Stimulated activated naive CD8-positive, alpha-beta T cell treated with anti-CD3 and anti-CD28 coated beads, Interleukin-15, amount 100 ng/mL, for 72 hours (primary cell): ENCODE data around the gene AGBL5.
A peak's percentile ranks its signal among the peaks of the same experiment; 100 is the strongest.
"Not testable (repeated sequence)": the region's sequence is repeated elsewhere in the genome, so short reads cannot be mapped to it uniquely, and the experiment has no call there.

ENCODE experiments used
- ATAC-seq: fragments of 150-1000 bp; cut with Tn5 transposase; 2 replicates; pipeline ENCODE4 v1.10.0; 2021; ENCODE audit warnings: mild to moderate bottlenecking, moderate library complexity
- DNase-seq, 2 donors: peaks; one replicate each; pipeline ENCODE4 v3.0.0; 2021 to 2022
- H3K27ac Mint-ChIP-seq, 2 donors: one replicate each; pipeline ENCODE4 v1.8.0; 2022; ENCODE audit warnings: mild to moderate bottlenecking in 2 of 2, mixed read lengths in 2 of 2, moderate library complexity in 2 of 2
- H3K27me3 Mint-ChIP-seq: one replicate; pipeline ENCODE4 v1.8.0; 2022; ENCODE audit warnings: mixed read lengths
- H3K4me1 Mint-ChIP-seq: one replicate; pipeline ENCODE4 v1.8.0; 2022; ENCODE audit warnings: mild to moderate bottlenecking, mixed read lengths
- H3K4me3 Mint-ChIP-seq, 2 donors: one replicate each; pipeline ENCODE4 v1.8.0; 2022; ENCODE audit warnings: mild to moderate bottlenecking in 2 of 2, mixed read lengths in 2 of 2, moderate library complexity in 1 of 2
- H3K9me3 Mint-ChIP-seq, 2 donors: one replicate each; pipeline ENCODE4 v1.8.0; 2022; ENCODE audit warnings: mixed read lengths in 2 of 2

AGBL5 gene

GRCh38 chr2:27059141-27059820, 7.8 kb downstream of the AGBL5 start:
- Mint-ChIP-seq H3K4me3 (no peak overlapping the region), H3K4me1 (no peaks in the 10 kb centered on the region), H3K27me3 (no peaks in the 10 kb centered on the region), H3K9me3 (no peaks in the 10 kb centered on the region), H3K27ac (no peak overlapping the region)
- DNase-seq (no peak), ATAC-seq (no peak)

DNA sequence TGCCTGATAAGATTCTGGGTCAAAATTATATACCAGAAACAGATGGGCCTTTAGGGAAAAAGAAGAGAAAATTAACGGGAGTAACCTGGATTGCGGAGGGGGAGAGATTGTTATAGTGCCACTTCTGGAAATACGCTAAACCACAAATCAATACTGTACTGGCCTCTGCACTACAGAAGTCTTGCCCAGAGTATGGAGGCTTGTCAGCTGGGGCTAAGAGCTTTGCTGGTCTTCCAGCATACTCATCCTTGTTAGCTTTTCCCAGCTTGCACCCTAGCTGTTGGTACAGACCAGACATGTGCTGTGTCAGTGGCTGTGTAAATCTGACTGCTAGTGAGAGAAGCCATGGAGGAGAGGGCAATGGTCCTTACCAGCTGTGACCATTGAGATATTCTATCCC, 8.9 kb downstream of the AGBL5 start:
- Mint-ChIP-seq H3K4me1 (no peaks in the 10 kb centered on the region), H3K4me3 (no peak overlapping the region), H3K27ac (no peak overlapping the region)

GRCh38 chr2:27065128-27065527, 13.7 kb downstream of the AGBL5 start:
- Mint-ChIP-seq H3K4me3 (no peak overlapping the region), H3K4me1 (peaks cover 31% of the 10 kb centered on the region), H3K27ac (no peak overlapping the region), H3K27me3 (no peaks in the 10 kb centered on the region), H3K9me3 (no peaks in the 10 kb centered on the region)
- DNase-seq (no peak), ATAC-seq (no peak)

More for the DNA sequence above, 8.9 kb downstream of the AGBL5 start:
- no peak for ATAC-seq
- no peaks in the 10 kb centered on the region for H3K9me3 Mint-ChIP-seq
- no peak for DNase-seq
- no peaks in the 10 kb centered on the region for H3K27me3 Mint-ChIP-seq

DNA sequence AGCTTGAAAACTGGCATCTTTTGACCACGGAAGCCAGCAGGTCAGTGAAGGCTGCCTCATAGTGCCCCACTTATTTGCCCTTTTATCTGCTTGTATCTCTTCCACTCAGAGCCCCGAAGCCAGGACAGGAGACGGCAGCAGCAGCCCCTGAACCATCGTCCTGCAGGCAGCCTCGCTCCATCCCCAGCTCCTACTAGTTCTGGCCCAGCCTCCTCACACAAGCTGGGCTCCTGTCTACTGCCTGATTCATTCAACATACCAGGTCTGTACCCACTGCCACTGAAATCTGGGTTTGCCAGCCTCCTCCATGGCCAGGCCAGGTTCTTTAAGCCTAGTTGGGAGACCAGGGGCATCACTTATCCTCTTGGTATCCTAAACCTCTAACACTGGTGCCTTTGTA, 15.9 kb downstream of the AGBL5 start:
- Mint-ChIP-seq H3K27me3 (no peaks in the 10 kb centered on the region), H3K4me3 (no peak overlapping the region), H3K9me3 (no peaks in the 10 kb centered on the region), H3K27ac (peak overlapping the region in 1 of 2 donors; percentile 51), H3K4me1 (peaks cover 46% of the 10 kb centered on the region)
- ATAC-seq: no peak
- no peak for DNase-seq

DNA sequence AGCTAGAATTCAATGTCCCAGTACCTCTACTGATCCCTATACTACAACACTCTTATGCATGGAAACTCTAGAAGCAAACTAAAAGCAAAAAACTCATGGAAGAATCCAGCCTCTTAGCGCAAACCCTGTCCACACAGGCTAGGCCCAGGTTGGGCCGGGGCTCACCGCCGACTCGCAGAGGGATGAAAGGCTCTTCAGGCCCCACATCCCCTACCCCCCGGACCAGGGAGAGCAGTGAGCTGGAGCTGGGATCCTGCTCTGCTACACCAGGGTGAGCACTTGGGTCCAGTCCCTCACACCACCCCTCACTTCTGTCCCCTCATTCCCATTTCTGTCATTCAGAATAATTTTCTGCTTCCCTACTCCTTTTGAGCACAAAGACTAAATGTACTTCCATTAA, 18.0 kb downstream of the AGBL5 start:
- Mint-ChIP-seq H3K9me3 (no peaks in the 10 kb centered on the region), H3K4me3 (peak overlapping the region; percentile 97 to 98), H3K4me1 (peaks cover 67% of the 10 kb centered on the region), H3K27me3 (no peaks in the 10 kb centered on the region), H3K27ac (peak overlapping the region; percentile 79 to 86)
- DNase-seq (no peak), ATAC-seq (no peak)

- H3K27ac Mint-ChIP-seq: peak overlapping the region; percentile 65 to 79
- DNase-seq (no peak), ATAC-seq (no peak)
- peak overlapping the region; percentile 97 to 98 for H3K4me3 Mint-ChIP-seq
- peaks cover 73% of the 10 kb centered on the region for H3K4me1 Mint-ChIP-seq
- H3K27me3 Mint-ChIP-seq: no peaks in the 10 kb centered on the region
- no peaks in the 10 kb centered on the region for H3K9me3 Mint-ChIP-seq
Measured at GRCh38 chr2:27069961-27070618, 18.6 kb downstream of the AGBL5 start.

DNA sequence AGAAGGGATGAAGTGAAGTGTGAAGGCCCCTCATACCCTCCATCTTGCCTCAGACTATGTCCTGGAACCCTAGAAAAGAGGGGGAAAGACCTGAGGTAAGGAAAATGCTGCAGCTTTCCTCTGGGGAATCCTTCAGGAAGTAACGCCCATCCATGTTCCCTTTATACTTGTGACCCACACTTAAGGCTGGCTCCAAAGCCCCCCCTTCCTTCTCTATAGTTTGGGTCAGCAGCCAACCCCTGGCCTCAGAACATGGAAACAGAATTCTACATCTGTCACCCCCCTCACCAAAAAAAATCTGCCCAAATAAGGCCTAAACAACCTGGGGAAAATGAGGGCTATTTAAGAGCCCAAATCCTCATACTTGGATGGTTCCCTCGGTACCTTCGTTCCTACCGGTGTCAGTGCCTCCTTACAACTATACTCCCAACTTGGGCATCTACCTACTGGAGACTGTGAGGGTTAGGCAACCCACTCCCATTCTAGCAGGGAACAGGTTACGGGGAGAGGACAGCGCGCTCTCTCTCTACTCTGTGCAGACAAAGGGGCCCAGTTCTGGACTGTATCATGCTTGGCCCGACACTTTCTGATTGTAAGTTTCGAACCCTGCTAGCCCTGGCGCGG, 19.3 kb downstream of the AGBL5 start:
- DNase-seq (no peak), ATAC-seq (peak; percentile 5)
- peak overlapping the region; percentile 97 to 98 for H3K4me3 Mint-ChIP-seq
- H3K4me1 Mint-ChIP-seq: peaks cover 79% of the 10 kb centered on the region
- no peaks in the 10 kb centered on the region for H3K27me3 Mint-ChIP-seq
- peak overlapping the region; percentile 96 to 98 for H3K27ac Mint-ChIP-seq
- no peaks in the 10 kb centered on the region for H3K9me3 Mint-ChIP-seq

DNA sequence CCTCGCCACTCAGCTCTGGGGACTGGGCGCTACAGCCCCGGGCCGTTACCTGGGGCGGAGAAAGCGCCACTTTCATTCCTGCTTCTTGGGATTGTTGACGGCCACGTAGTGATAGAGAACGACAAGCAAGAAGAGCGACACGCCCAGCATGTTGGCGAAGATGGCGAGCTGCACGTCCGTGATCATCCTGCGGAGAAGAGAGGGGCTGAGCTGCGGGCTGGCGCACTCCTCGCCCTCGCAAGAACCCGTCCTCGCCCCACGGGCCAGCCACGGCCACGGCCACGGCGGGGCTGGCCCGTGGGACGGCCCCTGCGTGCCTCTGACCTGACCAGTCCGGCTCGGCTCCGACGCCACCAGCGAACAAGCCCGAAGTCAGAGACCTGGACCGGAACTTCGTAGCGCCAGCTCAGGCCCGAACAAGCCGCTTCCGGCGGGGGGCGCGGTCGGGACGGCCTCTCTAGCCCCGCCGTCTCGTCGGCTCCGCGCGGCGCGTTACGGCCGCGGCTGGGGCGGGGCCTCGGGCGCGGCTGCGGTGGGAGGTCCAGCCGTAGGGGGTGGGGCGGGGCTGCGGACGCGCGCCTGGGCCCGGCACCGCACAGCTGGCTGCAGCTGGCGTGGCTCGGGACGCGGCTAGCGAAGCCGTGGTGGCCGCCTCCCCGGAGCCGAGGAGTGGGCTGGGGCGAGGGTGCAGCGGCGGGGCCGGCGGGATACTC, 20.0 kb downstream of the AGBL5 start, which contains the start of gene OST4:
Gene OST4, minus strand, starts transcription at position 378 of the 713 bp plus-strand sequence.
- Mint-ChIP-seq H3K4me1 (peaks cover 78% of the 10 kb centered on the region), H3K9me3 (no peaks in the 10 kb centered on the region), H3K27me3 (no peaks in the 10 kb centered on the region), H3K4me3 (peak within 1 kb of the TSS; percentile 97 to 98), H3K27ac (peak within 1 kb of the TSS; percentile 96 to 98)
- ATAC-seq (peak; percentile 93), DNase-seq (peak; percentile 89 to 91)

DNA sequence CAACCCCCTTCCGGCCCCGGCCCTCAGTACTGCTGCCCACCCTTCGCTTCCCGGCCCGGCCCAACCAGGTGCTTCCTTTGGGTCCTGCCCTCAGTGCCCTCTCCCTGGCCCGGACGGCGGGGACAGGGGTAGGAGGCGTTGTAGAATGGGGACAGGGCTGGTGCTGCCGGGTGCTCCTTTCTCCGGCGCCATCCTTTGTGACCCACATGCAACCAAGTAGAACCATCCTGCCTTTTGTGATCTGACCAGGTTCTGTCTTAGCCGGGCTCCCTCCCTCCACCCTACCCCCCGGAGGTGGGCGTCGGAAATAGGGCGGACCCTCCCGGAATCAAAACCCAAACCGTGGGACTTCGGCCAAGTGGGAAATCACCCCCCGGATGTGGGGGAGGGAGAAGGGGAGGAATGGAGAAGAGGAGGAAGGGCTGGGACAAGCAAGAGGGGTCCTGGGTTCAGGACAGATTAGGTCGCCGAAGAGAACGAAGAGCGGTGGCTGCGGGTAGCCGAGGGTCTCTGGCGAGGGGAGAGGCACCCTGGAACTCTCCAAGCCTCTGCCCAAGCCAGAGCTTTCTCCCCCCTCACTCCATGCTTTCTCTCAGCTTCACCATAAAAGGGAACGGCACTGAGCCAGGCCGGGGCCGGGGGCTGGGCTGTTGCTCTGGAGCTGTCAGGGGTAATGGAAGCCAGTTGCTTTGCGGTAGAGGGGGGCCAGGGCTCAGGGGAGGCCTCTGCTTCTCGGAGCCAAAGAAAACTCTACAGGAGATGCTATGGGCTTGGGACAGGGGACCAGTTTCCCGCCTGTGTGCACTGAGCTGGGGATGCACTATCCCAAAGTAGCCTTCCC, 20.7 kb downstream of the AGBL5 start:
- ATAC-seq: peak; percentile 62
- Mint-ChIP-seq H3K27me3 (no peaks in the 10 kb centered on the region), H3K27ac (peak overlapping the region; percentile 79 to 86), H3K4me1 (peaks cover 80% of the 10 kb centered on the region), H3K9me3 (no peaks in the 10 kb centered on the region), H3K4me3 (peak overlapping the region; percentile 91 to 94)
- peak in 1 of 2 donors; percentile 66 for DNase-seq

DNA sequence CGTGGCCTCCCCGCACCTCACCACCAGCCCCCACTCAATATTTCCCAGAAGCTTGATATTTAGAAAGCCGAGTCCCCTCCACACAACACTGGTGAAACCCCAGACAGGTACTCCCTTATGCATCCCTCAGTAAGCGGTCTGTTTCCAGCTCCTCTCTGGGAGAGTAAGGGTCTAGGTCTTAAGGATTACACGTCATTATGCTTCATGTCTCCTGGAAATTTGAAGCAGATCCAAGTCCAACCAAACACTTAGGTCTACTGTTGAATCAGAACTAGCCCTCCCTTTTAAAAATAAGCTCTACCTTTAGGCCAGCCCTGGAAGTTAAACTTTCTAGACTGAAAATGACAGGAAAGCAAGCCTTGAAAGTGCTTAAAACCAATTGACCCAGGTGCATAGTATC, 21.5 kb downstream of the AGBL5 start:
- ATAC-seq (no peak), DNase-seq (no peak)
- peaks cover 86% of the 10 kb centered on the region for H3K4me1 Mint-ChIP-seq
- no peaks in the 10 kb centered on the region for H3K27me3 Mint-ChIP-seq
- H3K9me3 Mint-ChIP-seq: no peaks in the 10 kb centered on the region
- no peak overlapping the region for H3K27ac Mint-ChIP-seq
- peak overlapping the region; percentile 91 to 94 for H3K4me3 Mint-ChIP-seq

DNA sequence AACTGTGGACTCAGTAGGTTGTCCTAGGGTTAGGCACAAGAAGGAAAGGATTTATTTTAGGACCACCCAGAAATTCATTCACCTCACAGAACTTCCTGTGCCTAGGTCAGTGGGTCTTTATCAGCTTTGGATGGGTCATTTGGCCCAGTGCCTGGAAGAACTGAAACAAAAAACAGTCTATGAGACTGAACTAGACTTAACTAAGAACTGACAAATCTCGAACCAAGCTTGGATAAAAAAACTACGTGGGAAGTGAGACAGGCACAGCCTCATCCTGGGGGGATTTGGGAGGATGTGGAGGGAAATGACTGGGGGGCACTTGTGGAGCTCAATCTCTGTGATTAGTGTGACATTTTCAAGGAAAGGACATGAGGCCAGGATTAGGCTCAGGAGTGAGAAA, 22.3 kb downstream of the AGBL5 start:
- Mint-ChIP-seq H3K27me3 (no peaks in the 10 kb centered on the region), H3K27ac (no peak overlapping the region), H3K4me3 (no peak overlapping the region), H3K9me3 (no peaks in the 10 kb centered on the region), H3K4me1 (peaks cover 80% of the 10 kb centered on the region)
- DNase-seq: no peak
- no peak for ATAC-seq

- peak overlapping the region; percentile 13 to 88 for H3K27ac Mint-ChIP-seq
- H3K4me3 Mint-ChIP-seq: peak overlapping the region; percentile 36
- H3K9me3 Mint-ChIP-seq: no peaks in the 10 kb centered on the region
- no peak for DNase-seq
- peaks cover 71% of the 10 kb centered on the region for H3K4me1 Mint-ChIP-seq
- no peaks in the 10 kb centered on the region for H3K27me3 Mint-ChIP-seq
- no peak for ATAC-seq
Measured at GRCh38 chr2:27074738-27075565, 23.5 kb downstream of the AGBL5 start.

GRCh38 chr2:27075566-27075871, 24.1 kb downstream of the AGBL5 start:
- Mint-ChIP-seq H3K27ac (peak overlapping the region in 1 of 2 donors; percentile 88), H3K4me3 (peak overlapping the region; percentile 36), H3K4me1 (peaks cover 71% of the 10 kb centered on the region)
- not testable (repeated sequence) for H3K9me3 Mint-ChIP-seq, ATAC-seq, H3K27me3 Mint-ChIP-seq, DNase-seq

DNA sequence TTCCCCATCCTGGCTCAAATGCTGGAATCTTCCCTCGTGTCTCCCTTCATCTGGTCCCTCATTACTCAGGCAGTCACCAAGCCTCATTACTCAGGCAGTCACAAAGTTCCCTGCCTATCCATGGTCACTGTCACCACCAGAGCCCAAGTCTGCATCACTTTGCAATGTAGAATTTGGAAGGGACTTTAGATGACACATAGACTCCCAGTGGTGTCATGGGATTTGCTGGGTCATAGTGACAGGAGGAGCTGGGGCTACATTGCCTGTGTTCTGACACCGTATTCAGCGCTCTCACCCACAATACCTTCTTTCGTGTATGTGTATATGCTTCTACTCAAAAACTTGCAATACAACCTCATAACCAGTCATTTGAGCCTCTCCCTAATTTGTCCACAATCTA, 24.9 kb downstream of the AGBL5 start:
- Mint-ChIP-seq H3K9me3 (no peaks in the 10 kb centered on the region), H3K27ac (peak overlapping the region in 1 of 2 donors; percentile 48), H3K4me3 (no peak overlapping the region), H3K27me3 (no peaks in the 10 kb centered on the region), H3K4me1 (peaks cover 73% of the 10 kb centered on the region)
- DNase-seq (no peak), ATAC-seq (no peak)
